Neural cell (in vitro differentiated cells): ENCODE results near the gene CDYL. TPM values are rescaled to one million over a fixed set of nuclear protein-coding genes. Genes with fewer than 3 reads are reported as not detected.

ENCODE experiments used
- H2AFZ ChIP-seq: fragments of 200-600, 300-800 bp; sonication (generic), shearing (Covaris generic); 2 replicates; pipeline ENCODE4 v1.6.0; 2014; ENCODE audit warnings: low read depth, mild to moderate bottlenecking, antibody characterized with exemption, low read length, moderate library complexity
- H3F3A ChIP-seq: fragments of 200-600 bp; shearing (Covaris generic); 2 replicates; pipeline ENCODE4 v1.6.1; 2016; ENCODE audit warnings: mild to moderate bottlenecking, moderate library complexity, mixed read lengths, antibody characterized with exemption, low read length; ENCODE audit not compliant: insufficient read depth, poor library complexity, severe bottlenecking
- H3K27ac ChIP-seq: fragments of 200-600, 300-800 bp; sonication (generic), shearing (Covaris generic); 2 replicates; pipeline ENCODE4 v1.5.1; 2014; ENCODE audit warnings: mild to moderate bottlenecking, low read length, moderate library complexity
- H3K27me3 ChIP-seq: fragments of 300-800, 200-600 bp; sonication (generic), shearing (Covaris generic); 2 replicates; pipeline ENCODE4 v1.6.0; 2014; ENCODE audit warnings: mild to moderate bottlenecking, low read depth, low read length, moderate library complexity; ENCODE audit not compliant: insufficient read depth
- H3K36me3 ChIP-seq: fragments of 300-800, 200-600 bp; sonication (generic), shearing (Covaris generic); 2 replicates; pipeline ENCODE4 v1.5.1; 2014; ENCODE audit warnings: mild to moderate bottlenecking, antibody characterized with exemption, low read length, moderate library complexity; ENCODE audit not compliant: insufficient read depth
- H3K4me2 ChIP-seq: fragments of 300-800, 200-600 bp; sonication (generic), shearing (Covaris generic); 2 replicates; pipeline ENCODE4 v1.6.0; 2014; ENCODE audit warnings: mild to moderate bottlenecking, low read length
- H3K4me3 ChIP-seq: fragments of 300-800, 200-600 bp; sonication (generic), shearing (Covaris generic); 2 replicates; pipeline ENCODE4 v1.5.1; 2014; ENCODE audit warnings: mild to moderate bottlenecking, low read length, moderate library complexity
- H3K79me2 ChIP-seq: fragments of 200-600 bp; shearing (Covaris generic); replicated peaks from 2 replicates; pipeline ENCODE4 v1.6.0; 2014; ENCODE audit warnings: mild to moderate bottlenecking, low read length, moderate library complexity; ENCODE audit not compliant: insufficient read depth
- H3K9ac ChIP-seq: fragments of 300-800, 200-600 bp; sonication (generic), shearing (Covaris generic); 2 replicates; pipeline ENCODE4 v1.6.1; 2016; ENCODE audit warnings: mild to moderate bottlenecking, low read length, mixed read lengths
- H3K9me2 ChIP-seq: fragments of 200-600 bp; shearing (Covaris generic); 2 replicates; pipeline ENCODE4 v1.6.1; 2016; ENCODE audit warnings: mild to moderate bottlenecking, low read length, mixed read lengths; ENCODE audit not compliant: insufficient read depth
- H3K9me3 ChIP-seq: fragments of 200-600, 300-800 bp; sonication (generic), shearing (Covaris generic); 2 replicates; pipeline ENCODE4 v1.6.1; 2016; ENCODE audit warnings: mild to moderate bottlenecking, mixed run types, low read length, moderate library complexity, mixed read lengths
- H4K20me1 ChIP-seq: fragments of 200-600 bp; shearing (Covaris generic); 2 replicates; pipeline ENCODE4 v1.6.1; 2016; ENCODE audit warnings: mild to moderate bottlenecking, mixed run types; ENCODE audit not compliant: insufficient read depth
- EP300 ChIP-seq: fragments of 450-650 bp; conservative IDR thresholded peaks from 2 replicates; pipeline ENCODE4 v1.6.1; 2014; ENCODE audit warnings: antibody characterized with exemption, mild to moderate bottlenecking, moderate library complexity; ENCODE audit not compliant: poor library complexity, severe bottlenecking
- EZH2 ChIP-seq: fragments of 200-600, 300-800 bp; shearing (Covaris generic), sonication (generic); IDR thresholded peaks from 2 replicates; pipeline ENCODE4 v1.6.1; 2014; ENCODE audit warnings: antibody characterized with exemption, low read length, borderline replicate concordance, mild to moderate bottlenecking; ENCODE audit not compliant: insufficient read depth, poor library complexity, severe bottlenecking
- MXI1 ChIP-seq: fragments of 450-650 bp; conservative IDR thresholded peaks from 2 replicates; pipeline ENCODE4 v1.6.1; 2014; ENCODE audit warnings: antibody characterized with exemption, mild to moderate bottlenecking; ENCODE audit not compliant: poor library complexity, severe bottlenecking
- POLR2AphosphoS5 ChIP-seq: IDR thresholded peaks from 2 replicates; pipeline ENCODE4 v1.6.1; 2012
- RAD21 ChIP-seq: fragments of 450-650 bp; conservative IDR thresholded peaks from 2 replicates; pipeline ENCODE4 v1.6.1; 2014; ENCODE audit warnings: antibody characterized with exemption, mild to moderate bottlenecking, moderate library complexity
- SMC3 ChIP-seq: fragments of 450-650 bp; conservative IDR thresholded peaks from 2 replicates; pipeline ENCODE4 v1.6.1; 2014; ENCODE audit warnings: antibody characterized with exemption, mild to moderate bottlenecking, moderate library complexity; ENCODE audit not compliant: poor library complexity
- TAF1 ChIP-seq: IDR thresholded peaks from 2 replicates; pipeline ENCODE4 v1.6.1; 2012; ENCODE audit warnings: low read depth
- polyA plus RNA-seq: library from polyadenylated mRNA; depleted of rRNA; stranded (reverse); fragments of >200 nt; gene quantifications from 2 replicates; pipeline ENCODE4 v1.2.3, GENCODE V29; 2014
- TF ChIP-seq, protein P1 (sequence below): fragments of 450-650 bp; IDR thresholded peaks from 2 replicates; pipeline ENCODE4 v1.5.1; 2014; ENCODE audit warnings: antibody characterized with exemption, mild to moderate bottlenecking, moderate library complexity; ENCODE audit not compliant: poor library complexity, severe bottlenecking
- TF ChIP-seq, protein P2 (sequence below): IDR thresholded peaks from 2 replicates; pipeline ENCODE4 v1.6.1; 2012; ENCODE audit warnings: borderline replicate concordance

The CDYL gene
- polyA plus RNA-seq, 1 donor from 2014 or later = 5.2 TPM

DNA sequence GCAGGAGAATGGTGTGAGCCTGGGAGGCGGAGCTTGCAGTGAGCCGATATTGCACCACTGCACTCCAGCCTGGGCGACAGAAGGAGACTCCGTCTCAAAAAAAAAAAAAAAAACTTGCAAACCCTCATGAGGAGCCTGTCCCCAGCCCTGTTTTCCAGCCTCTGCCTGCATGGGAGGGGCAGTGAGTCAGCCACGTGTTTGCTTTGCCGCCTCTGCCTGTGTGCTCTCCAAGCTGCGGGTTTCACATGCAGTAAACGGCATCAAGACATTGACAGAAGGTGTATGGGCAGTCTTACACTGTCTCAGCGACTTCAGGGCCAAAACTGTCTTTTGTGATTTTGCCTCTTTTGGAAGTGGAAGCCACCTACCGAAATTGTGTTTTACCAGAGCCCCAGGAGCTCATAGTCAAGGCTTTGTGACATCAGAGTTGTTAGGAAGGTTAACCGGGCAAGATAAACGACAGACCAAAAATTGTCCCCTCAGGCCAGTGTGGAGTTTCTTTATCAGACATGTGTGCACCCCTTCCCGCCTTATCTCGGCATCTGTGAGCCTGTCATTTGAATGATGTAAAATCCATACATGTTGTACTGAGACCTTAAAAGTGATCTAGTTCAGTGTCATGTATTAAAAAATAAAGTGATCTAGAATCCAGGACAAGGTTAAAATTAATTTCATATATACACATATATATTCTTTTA, 174.8 kb downstream of the CDYL start:
- no peaks in the 10 kb centered on the region for H3K79me2 ChIP-seq
- no peak overlapping the region for H3K9ac ChIP-seq
- H3K9me3 ChIP-seq = no peaks in the 10 kb centered on the region
- no peak for TF ChIP-seq EZH2
- H3K27ac ChIP-seq = no peak overlapping the region
- no peaks in the 10 kb centered on the region for H4K20me1 ChIP-seq
- H3K4me2 ChIP-seq = no peak overlapping the region
- H3K36me3 ChIP-seq = no peaks in the 10 kb centered on the region
- no peaks in the 10 kb centered on the region for H3K27me3 ChIP-seq
- H2AFZ ChIP-seq = no peak overlapping the region
- no peak overlapping the region for H3K4me3 ChIP-seq
- H3K9me2 ChIP-seq = no peaks in the 10 kb centered on the region
- H3F3A ChIP-seq = no peaks in the 10 kb centered on the region

DNA sequence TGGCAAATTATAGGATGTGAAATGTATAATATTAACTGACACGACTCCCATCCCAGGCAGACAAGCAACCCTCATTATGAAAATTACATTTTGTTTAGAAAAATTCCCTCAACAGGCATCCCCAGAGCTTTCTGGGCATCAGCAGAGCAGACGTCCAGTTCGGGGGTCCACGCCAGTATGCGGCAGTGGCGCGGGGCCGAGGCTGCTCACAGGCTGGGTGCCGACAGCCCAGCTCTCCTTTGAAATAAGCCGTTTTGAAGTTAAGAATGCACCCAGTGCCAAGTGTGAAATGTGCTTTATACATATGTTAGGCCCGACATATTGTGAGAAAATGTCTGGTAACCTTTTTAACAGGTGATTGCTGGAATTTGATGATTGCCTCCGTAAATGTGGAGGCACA, 177.2 kb downstream of the CDYL start:
- Histone ChIP-seq H4K20me1 (no peaks in the 10 kb centered on the region), H3K9me3 (no peaks in the 10 kb centered on the region), H3K27me3 (no peaks in the 10 kb centered on the region), H3K4me3 (no peak overlapping the region), H3K27ac (no peak overlapping the region), H3K9ac (no peak overlapping the region), H3K4me2 (no peak overlapping the region), H3K9me2 (no peaks in the 10 kb centered on the region), H3F3A (no peaks in the 10 kb centered on the region), H3K79me2 (no peaks in the 10 kb centered on the region), H2AFZ (no peak overlapping the region), H3K36me3 (no peaks in the 10 kb centered on the region)
- TF ChIP-seq, protein P1, sequence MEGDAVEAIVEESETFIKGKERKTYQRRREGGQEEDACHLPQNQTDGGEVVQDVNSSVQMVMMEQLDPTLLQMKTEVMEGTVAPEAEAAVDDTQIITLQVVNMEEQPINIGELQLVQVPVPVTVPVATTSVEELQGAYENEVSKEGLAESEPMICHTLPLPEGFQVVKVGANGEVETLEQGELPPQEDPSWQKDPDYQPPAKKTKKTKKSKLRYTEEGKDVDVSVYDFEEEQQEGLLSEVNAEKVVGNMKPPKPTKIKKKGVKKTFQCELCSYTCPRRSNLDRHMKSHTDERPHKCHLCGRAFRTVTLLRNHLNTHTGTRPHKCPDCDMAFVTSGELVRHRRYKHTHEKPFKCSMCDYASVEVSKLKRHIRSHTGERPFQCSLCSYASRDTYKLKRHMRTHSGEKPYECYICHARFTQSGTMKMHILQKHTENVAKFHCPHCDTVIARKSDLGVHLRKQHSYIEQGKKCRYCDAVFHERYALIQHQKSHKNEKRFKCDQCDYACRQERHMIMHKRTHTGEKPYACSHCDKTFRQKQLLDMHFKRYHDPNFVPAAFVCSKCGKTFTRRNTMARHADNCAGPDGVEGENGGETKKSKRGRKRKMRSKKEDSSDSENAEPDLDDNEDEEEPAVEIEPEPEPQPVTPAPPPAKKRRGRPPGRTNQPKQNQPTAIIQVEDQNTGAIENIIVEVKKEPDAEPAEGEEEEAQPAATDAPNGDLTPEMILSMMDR = no peak
- TF ChIP-seq EZH2 = no peak
- no peak for TF ChIP-seq EP300
- no peak for TF ChIP-seq MXI1
- TF ChIP-seq SMC3 = no peak
- TF ChIP-seq RAD21 = no peak
- TF ChIP-seq TAF1 = no peak
- TF ChIP-seq, protein P2, sequence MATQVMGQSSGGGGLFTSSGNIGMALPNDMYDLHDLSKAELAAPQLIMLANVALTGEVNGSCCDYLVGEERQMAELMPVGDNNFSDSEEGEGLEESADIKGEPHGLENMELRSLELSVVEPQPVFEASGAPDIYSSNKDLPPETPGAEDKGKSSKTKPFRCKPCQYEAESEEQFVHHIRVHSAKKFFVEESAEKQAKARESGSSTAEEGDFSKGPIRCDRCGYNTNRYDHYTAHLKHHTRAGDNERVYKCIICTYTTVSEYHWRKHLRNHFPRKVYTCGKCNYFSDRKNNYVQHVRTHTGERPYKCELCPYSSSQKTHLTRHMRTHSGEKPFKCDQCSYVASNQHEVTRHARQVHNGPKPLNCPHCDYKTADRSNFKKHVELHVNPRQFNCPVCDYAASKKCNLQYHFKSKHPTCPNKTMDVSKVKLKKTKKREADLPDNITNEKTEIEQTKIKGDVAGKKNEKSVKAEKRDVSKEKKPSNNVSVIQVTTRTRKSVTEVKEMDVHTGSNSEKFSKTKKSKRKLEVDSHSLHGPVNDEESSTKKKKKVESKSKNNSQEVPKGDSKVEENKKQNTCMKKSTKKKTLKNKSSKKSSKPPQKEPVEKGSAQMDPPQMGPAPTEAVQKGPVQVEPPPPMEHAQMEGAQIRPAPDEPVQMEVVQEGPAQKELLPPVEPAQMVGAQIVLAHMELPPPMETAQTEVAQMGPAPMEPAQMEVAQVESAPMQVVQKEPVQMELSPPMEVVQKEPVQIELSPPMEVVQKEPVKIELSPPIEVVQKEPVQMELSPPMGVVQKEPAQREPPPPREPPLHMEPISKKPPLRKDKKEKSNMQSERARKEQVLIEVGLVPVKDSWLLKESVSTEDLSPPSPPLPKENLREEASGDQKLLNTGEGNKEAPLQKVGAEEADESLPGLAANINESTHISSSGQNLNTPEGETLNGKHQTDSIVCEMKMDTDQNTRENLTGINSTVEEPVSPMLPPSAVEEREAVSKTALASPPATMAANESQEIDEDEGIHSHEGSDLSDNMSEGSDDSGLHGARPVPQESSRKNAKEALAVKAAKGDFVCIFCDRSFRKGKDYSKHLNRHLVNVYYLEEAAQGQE = no peak
- no peak for TF ChIP-seq POLR2AphosphoS5

DNA sequence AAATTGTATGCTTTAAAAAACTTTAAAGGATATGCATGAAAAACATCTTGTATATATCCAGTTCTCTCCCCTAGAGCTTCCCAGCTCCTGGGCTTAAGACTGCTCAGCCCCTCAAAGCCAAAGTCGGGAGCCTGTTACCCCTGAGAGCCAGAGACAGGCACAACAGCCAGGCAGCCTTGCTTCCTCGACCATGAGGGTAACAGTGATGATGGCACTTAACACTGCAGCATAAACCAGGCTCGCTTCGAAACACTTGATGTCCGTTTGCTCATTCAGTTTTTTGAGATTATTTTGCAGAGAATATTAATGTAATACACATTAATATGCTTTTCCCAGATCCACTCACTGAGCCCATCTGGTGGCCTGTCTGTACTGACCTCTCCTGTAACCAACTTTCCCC, 180.4 kb downstream of the CDYL start:
- H3K9me3 ChIP-seq = no peaks in the 10 kb centered on the region
- no peak overlapping the region for H3K4me3 ChIP-seq
- H3K9ac ChIP-seq = no peak overlapping the region
- TF ChIP-seq SMC3 = no peak
- TF ChIP-seq TAF1 = no peak
- TF ChIP-seq POLR2AphosphoS5 = no peak
- no peak for TF ChIP-seq EP300
- no peak for TF ChIP-seq MXI1
- no peak for TF ChIP-seq RAD21
- TF ChIP-seq EZH2 = no peak
- TF ChIP-seq, protein P2 = no peak
- H3K4me2 ChIP-seq = no peak overlapping the region
- no peak overlapping the region for H3K27ac ChIP-seq
- no peaks in the 10 kb centered on the region for H3K9me2 ChIP-seq
- H3K36me3 ChIP-seq = no peaks in the 10 kb centered on the region
- no peaks in the 10 kb centered on the region for H4K20me1 ChIP-seq
- no peaks in the 10 kb centered on the region for H3K79me2 ChIP-seq
- H2AFZ ChIP-seq = no peak overlapping the region
- no peaks in the 10 kb centered on the region for H3K27me3 ChIP-seq
- H3F3A ChIP-seq = no peaks in the 10 kb centered on the region
